Omental fat pad (tissue), 4 donors: Measurements from ENCODE around the gene UBQLNL. TPM values are rescaled to one million over a fixed set of nuclear protein-coding genes. Genes with fewer than 3 reads are reported as not detected.

Experiments used
- ATAC-seq: fragments of 150-250 bp; one replicate; pipeline ENCODE4 v1.9.1; 2016; ENCODE audit warnings: mild to moderate bottlenecking, moderate library complexity; ENCODE audit not compliant: low FRiP score
- DNase-seq: peaks from one replicate; pipeline ENCODE4 v3.0.0-alpha.2; 2019; ENCODE audit warnings: low spot score
- CTCF ChIP-seq, 3 donors: fragments of 450-650 bp; IDR thresholded peaks; one replicate each; pipeline ENCODE4 v1.5.1; 2016 to 2017; ENCODE audit warnings: antibody characterized with exemption in 3 of 3, mild to moderate bottlenecking in 3 of 3, moderate library complexity in 2 of 3
- total RNA-seq, 4 donors: library from RNA; depleted of rRNA; stranded (reverse); fragments of >200 nt; gene quantifications; one replicate each; pipeline ENCODE4 v1.1.0, GENCODE V29; 2016

Gene UBQLNL
- total RNA-seq, result 1 to 10 TPM in 2 of 4 donors, under 1 TPM in 2; 0.19 to 1.7 (median 0.81) TPM

- DNase-seq (no peak), ATAC-seq (no peak)
- TF ChIP-seq CTCF (IDR thresholded peaks at IDR 0.05), result no peak
These were observed at the start of gene UBQLNL for GRCh38 chr11:5516599-5516998. TSS of gene UBQLNL (minus strand) at chr11:5516699. CDS start at chr11:5516441, 258 bp downstream.

GRCh38 chr11:5564259-5565019 lies 47.9 kb upstream of the UBQLNL start:
- TF ChIP-seq CTCF (IDR thresholded peaks at IDR 0.05), result no peak
- DNase-seq (no peak), ATAC-seq (no peak)

GRCh38 chr11:5557751-5558150 lies 41.3 kb upstream of the UBQLNL start:
- ATAC-seq, result no peak

GRCh38 chr11:5556596-5557188 lies 40.2 kb upstream of the UBQLNL start:
- ATAC-seq (no peak), DNase-seq (no peak)
- no peak for TF ChIP-seq CTCF (IDR thresholded peaks at IDR 0.05)

More at GRCh38 chr11:5557751-5558150, 41.3 kb upstream of the UBQLNL start:
- no peak for DNase-seq
- no peak for TF ChIP-seq CTCF (IDR thresholded peaks at IDR 0.05)

GRCh38 chr11:5553343-5553742 lies 36.8 kb upstream of the UBQLNL start:
- ATAC-seq (no peak), DNase-seq (no peak)
- no peak for TF ChIP-seq CTCF (IDR thresholded peaks at IDR 0.05)

- DNase-seq, result no peak
- ATAC-seq, result no peak
- TF ChIP-seq CTCF (IDR thresholded peaks at IDR 0.05), result no peak
These were observed 34.1 kb upstream of the UBQLNL start for GRCh38 chr11:5550440-5551095.
